ENCODE measurements around the gene CORIN.
"Not testable (repeated sequence)": the region's sequence is repeated elsewhere in the genome, so short reads cannot be mapped to it uniquely, and the experiment has no call there.

CORIN gene

DNA sequence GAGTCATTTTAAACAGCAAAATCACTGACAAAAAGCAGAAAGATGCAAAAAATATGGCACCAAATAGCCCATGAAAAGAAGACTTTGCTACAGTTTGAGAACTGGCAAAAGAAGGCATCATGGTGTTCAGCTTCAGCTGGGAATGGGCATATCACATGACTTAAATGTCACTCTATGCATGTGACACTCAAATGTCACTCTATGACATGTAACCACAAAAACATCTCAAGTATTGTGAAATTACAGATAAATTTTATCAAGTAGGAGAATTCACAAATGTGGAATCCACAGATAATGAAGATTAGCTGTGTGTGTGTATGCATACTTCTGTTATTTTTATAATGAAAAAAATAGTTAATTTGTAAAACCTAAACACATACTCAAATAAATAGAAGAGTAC is 270.9 kb downstream of the CORIN start:
- DNase-seq (ENCODE audit: extremely low spot score), result no peak
- CTCF ChIA-PET, result interaction anchor here (1.0 to 6.5 kb wide), 7 partner anchors 10 to 104 kb away, joined by 3 to 33 read pairs (median 3); partner anchors contain the start of genes ATP10D and COMMD8
- POLR2A ChIA-PET, result no interaction called here
- TF ChIP-seq, protein P1, sequence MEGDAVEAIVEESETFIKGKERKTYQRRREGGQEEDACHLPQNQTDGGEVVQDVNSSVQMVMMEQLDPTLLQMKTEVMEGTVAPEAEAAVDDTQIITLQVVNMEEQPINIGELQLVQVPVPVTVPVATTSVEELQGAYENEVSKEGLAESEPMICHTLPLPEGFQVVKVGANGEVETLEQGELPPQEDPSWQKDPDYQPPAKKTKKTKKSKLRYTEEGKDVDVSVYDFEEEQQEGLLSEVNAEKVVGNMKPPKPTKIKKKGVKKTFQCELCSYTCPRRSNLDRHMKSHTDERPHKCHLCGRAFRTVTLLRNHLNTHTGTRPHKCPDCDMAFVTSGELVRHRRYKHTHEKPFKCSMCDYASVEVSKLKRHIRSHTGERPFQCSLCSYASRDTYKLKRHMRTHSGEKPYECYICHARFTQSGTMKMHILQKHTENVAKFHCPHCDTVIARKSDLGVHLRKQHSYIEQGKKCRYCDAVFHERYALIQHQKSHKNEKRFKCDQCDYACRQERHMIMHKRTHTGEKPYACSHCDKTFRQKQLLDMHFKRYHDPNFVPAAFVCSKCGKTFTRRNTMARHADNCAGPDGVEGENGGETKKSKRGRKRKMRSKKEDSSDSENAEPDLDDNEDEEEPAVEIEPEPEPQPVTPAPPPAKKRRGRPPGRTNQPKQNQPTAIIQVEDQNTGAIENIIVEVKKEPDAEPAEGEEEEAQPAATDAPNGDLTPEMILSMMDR (IDR thresholded peaks at IDR 0.05; ENCODE audit: control extremely low read depth, extremely low read depth, low read depth, missing control alignments), result no peak

DNA sequence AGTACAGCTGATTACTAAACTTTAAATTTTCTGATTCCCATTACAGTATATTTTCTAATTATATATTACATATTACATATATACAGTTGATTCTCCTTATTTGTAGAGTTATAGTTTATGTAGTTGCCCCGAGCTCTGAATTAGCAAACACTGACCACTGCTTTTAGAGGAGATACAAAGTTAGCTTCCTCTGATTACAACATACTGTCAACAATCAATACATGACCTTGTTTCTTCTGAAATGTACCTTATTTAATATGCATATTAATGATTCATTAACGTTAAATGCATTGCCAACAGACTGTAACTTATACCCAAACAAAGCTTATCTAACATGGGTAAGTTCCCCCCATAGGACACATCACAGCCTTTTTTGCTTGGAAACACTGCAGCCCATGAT is 271.3 kb downstream of the CORIN start:
- POLR2A ChIA-PET, result no interaction called here
- CTCF ChIA-PET, result interaction anchor here (1.4 to 6.5 kb wide), 5 partner anchors 14 to 103 kb away, joined by 3 to 33 read pairs (median 3); partner anchors contain the start of genes ATP10D and COMMD8

DNA sequence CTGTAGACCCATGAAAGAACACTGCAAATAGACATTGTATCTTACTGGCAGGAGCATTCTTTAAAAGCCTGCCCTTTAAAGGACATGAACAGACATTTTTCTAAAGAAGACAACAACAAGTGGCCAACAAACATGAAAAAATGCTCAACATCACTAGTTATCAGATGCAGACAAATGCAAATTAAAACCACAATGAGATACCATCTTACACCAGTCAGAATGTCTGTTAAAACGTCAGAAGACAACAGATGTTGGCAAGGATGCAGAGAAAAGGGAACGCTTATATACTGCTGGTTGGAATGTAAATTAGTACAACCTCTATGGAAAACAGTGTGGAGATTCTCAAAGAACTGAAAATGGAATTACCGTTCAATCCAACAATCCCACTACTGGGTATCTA is 275.6 kb downstream of the CORIN start:
- TF ChIP-seq, protein P1 (IDR thresholded peaks at IDR 0.05; ENCODE audit: control extremely low read depth, extremely low read depth, low read depth, missing control alignments), result no peak
- no peak for DNase-seq (ENCODE audit: extremely low spot score)
- CTCF ChIA-PET, result interaction anchor here (0.7 to 2.8 kb wide), 4 partner anchors 12 to 99 kb away, joined by 3 to 15 read pairs (median 5); partner anchors contain the start of gene COMMD8
- POLR2A ChIA-PET, result no interaction called here

More for the DNA sequence above, 271.3 kb downstream of the CORIN start:
- TF ChIP-seq, protein P1 (IDR thresholded peaks at IDR 0.05; ENCODE audit: control extremely low read depth, extremely low read depth, low read depth, missing control alignments), result no peak
- no peak for DNase-seq (ENCODE audit: extremely low spot score)

DNA sequence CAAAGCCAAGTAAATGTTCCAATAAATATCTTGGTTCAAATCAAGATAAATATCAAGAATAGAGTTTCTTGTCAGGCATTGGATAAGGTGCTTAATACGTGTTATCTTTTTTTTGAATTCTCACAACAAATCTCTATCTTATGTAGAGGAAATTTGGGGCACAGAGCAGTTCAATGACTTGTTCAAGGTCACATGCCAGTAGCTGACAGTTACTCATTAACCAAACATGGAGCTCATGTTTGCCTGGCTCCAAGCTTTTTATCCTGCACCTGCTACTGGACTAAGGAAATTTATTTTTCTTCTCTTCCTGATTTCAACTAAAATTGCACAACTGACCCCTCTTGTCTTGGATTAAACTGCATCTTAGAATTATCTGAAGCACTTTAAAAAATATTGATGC is 276.5 kb downstream of the CORIN start:
- CTCF ChIA-PET, result interaction anchor here (0.7 to 1.2 kb wide), 3 partner anchors 13 to 51 kb away, joined by 3 read pairs; no protein-coding TSS in a partner anchor
- TF ChIP-seq, protein P1 (IDR thresholded peaks at IDR 0.05; ENCODE audit: control extremely low read depth, extremely low read depth, low read depth, missing control alignments), result no peak
- no peak for DNase-seq (ENCODE audit: extremely low spot score)
- POLR2A ChIA-PET, result no interaction called here

DNA sequence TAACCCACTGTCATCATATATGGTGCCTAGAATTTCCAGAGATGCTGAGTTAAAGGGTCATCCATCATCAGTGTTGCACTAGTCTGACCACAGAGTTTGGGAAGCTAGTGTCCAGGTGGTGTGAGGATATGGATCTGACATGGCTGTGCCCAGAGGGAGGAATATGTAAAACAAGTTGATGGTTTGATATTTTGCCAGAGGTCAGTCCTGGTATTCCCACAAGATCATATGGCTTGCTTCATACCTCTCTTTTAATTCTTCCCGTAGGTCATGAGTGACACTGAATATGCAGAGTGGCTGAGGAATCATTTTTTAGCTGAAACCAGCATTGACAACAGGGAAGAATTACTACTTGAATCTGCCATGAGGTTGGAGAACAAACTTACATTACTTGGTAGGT is 277.2 kb downstream of the CORIN start:
- ChIA-PET CTCF (interaction anchor here (1.0 to 1.2 kb wide), 2 partner anchors 19 to 50 kb away, joined by 3 read pairs; no protein-coding TSS in a partner anchor), POLR2A (no interaction called here)
- no peak for DNase-seq (ENCODE audit: extremely low spot score)
- TF ChIP-seq, protein P1 (IDR thresholded peaks at IDR 0.05; ENCODE audit: control extremely low read depth, extremely low read depth, low read depth, missing control alignments), result no peak

DNA sequence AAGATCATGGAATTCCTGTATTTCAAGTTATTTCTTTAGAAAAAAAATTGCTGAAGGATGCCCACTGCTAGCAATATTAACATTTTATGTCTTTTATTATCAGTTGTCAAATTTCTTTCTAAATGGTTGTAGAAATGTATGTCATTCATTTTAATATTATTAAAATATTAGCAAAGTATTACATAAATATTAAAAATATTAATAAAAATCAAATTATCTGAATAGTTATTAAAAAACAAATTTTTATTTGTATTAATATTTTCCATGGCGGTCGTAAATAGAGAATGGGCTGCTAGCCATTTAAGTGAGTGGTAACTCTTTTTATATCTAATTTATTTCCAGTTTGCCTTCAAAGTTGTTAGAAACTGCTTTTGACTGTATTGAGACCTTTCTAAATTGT is 280.6 kb downstream of the CORIN start:
- POLR2A ChIA-PET, result no interaction called here
- TF ChIP-seq, protein P1 (IDR thresholded peaks at IDR 0.05; ENCODE audit: control extremely low read depth, extremely low read depth, low read depth, missing control alignments), result no peak
- DNase-seq (ENCODE audit: extremely low spot score), result no peak
- CTCF ChIA-PET, result interaction anchor here (1.5 kb wide), 1 partner anchor 8 kb away, joined by 4 read pairs; no protein-coding TSS in a partner anchor

DNA sequence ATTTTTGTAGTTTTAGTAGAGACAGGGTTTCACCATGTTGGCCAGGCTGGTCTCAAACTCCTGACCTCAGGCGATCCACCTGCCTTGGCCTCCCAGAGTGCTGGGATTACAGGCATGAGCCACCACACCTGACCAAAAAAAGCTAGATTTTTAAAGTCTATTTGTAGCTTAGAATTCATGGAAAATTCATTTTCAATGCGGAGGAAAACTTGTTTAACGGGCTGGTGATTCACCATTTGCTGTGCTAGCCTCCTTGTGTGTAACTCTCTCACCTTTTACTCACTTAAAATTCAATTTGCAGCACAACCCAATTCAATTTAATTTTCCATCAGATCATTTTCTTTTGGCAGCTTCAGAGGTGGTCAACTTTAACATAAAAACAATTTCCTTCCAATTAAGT is 281.9 kb downstream of the CORIN start:
- POLR2A ChIA-PET; DNase-seq (ENCODE audit: extremely low spot score): not testable (repeated sequence)
- CTCF ChIA-PET, result interaction anchor here (0.8 to 2.0 kb wide), 8 partner anchors 8 to 36 kb away, joined by 3 to 10 read pairs (median 4); no protein-coding TSS in a partner anchor
